Measurements from ENCODE around the gene WFIKKN2.
"Not testable (repeated sequence)": the region's sequence is repeated elsewhere in the genome, so short reads cannot be mapped to it uniquely, and the experiment has no call there.

WFIKKN2 gene

GRCh38 chr17:50800196-50800700 lies 35.1 kb upstream of the WFIKKN2 start:
- no peaks in the 10 kb centered on the region for H3K4me1 ChIP-seq (ENCODE audit: insufficient read depth, low read length)

DNA sequence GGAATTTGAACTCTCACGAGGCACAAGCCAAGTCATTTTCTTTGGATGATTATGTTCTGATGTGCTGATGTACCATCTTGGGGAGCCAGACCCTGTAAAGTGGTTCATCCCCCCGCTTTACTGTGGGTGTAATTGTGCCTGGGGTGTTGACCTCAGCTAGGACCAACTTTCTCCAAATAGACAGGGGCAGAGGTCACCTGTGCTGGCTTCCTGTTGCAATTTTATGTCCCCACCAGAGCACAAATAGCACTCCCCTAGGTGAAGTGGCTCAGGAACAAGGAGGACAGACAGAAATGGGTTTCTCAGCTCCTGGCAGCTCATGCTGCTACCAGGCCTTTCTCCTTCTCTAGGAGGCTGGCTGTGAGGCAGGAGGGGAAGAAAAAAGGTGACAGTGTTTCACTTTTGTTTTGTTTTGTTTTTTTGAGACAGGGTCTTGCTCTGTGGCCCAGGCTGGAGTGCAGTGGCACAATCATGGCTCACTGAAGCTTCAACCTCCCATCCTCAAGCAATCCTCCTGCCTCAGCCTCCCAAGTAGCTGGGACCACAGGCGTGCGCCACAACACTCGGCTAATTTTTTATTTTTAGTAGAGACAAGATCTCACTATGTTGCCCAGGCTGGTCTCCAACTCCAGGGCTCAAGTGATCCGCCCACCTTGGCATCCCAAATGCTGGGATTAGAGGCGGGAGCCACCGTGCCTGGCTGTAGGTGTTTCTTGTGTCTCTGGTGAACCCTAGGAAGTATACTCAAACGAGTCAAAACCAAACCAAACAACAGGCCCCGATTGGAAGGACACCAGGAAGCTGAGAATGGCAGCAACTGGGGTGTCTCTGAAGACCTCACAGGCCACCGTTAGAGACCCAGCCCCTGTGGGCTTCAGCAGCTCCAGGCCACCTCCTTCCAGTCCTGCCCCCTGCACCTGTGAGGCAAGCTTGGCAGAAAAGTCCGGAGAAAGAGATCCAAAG lies 32.5 kb upstream of the WFIKKN2 start:
- H3K27me3 ChIP-seq (ENCODE audit: control insufficient read depth in 1 of 2, insufficient read depth in 2 of 2, low read length in 2 of 2): no peaks in the 10 kb centered on the region
- no peak overlapping the region for H3K27ac ChIP-seq (ENCODE audit: low read depth, low read length)
- no peaks in the 10 kb centered on the region for H3K9me3 ChIP-seq (ENCODE audit: low read length)
- H3K4me3 ChIP-seq (ENCODE audit: low read depth in 1 of 2, low read length in 2 of 2): no peak overlapping the region
- no peaks in the 10 kb centered on the region for H3K36me3 ChIP-seq (ENCODE audit: insufficient read depth, low read length)
- no peak overlapping the region for H3K9ac ChIP-seq (ENCODE audit: low read length)
- no peaks in the 10 kb centered on the region for H3K4me1 ChIP-seq (ENCODE audit: insufficient read depth, low read length)

More at GRCh38 chr17:50800196-50800700, 35.1 kb upstream of the WFIKKN2 start:
- H3K4me3 ChIP-seq (ENCODE audit: low read depth in 1 of 2, low read length in 2 of 2): no peak overlapping the region
- H3K27me3 ChIP-seq (ENCODE audit: control insufficient read depth in 1 of 2, insufficient read depth in 2 of 2, low read length in 2 of 2): no peaks in the 10 kb centered on the region
- no peak overlapping the region for H3K9ac ChIP-seq (ENCODE audit: low read length)
- no peaks in the 10 kb centered on the region for H3K36me3 ChIP-seq (ENCODE audit: insufficient read depth, low read length)
- H3K27ac ChIP-seq (ENCODE audit: low read depth, low read length): no peak overlapping the region
- H3K9me3 ChIP-seq (ENCODE audit: low read length): no peaks in the 10 kb centered on the region

GRCh38 chr17:50803676-50804075 lies 31.7 kb upstream of the WFIKKN2 start:
- Histone ChIP-seq H3K27me3 (ENCODE audit: control insufficient read depth in 1 of 2, insufficient read depth in 2 of 2, low read length in 2 of 2) (no peaks in the 10 kb centered on the region), H3K9ac (ENCODE audit: low read length) (no peak overlapping the region), H3K9me3 (ENCODE audit: low read length) (no peaks in the 10 kb centered on the region), H3K4me3 (ENCODE audit: low read depth in 1 of 2, low read length in 2 of 2) (no peak overlapping the region), H3K36me3 (ENCODE audit: insufficient read depth, low read length) (no peaks in the 10 kb centered on the region), H3K4me1 (ENCODE audit: insufficient read depth, low read length) (no peaks in the 10 kb centered on the region), H3K27ac (ENCODE audit: low read depth, low read length) (no peak overlapping the region)

GRCh38 chr17:50804749-50805475 lies 30.5 kb upstream of the WFIKKN2 start:
- H3K9ac ChIP-seq (ENCODE audit: low read length); H3K27me3 ChIP-seq (ENCODE audit: control insufficient read depth in 1 of 2, insufficient read depth in 2 of 2, low read length in 2 of 2): not testable (repeated sequence)

DNA sequence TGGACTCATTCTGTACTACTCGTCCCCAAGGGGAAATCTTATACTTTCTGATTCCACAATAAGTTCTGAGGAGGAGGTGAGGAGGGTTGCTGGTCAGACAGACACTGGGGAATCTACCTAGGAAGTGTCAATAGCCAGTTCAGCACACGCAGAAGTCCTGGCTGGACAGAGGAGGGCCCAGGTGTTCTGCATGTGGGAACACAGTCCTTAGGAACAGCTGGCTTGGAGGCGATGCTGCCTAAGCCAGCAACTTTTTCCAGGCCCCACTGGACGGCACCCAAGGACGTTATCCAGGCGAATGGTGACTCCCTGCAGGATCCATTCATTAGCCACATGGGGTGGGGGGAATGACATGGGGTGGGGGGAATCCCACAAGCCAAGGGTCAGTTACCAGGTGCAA lies 29.9 kb upstream of the WFIKKN2 start:
- H3K4me3 ChIP-seq (ENCODE audit: low read depth in 1 of 2, low read length in 2 of 2): no peak overlapping the region
- no peaks in the 10 kb centered on the region for H3K4me1 ChIP-seq (ENCODE audit: insufficient read depth, low read length)
- no peaks in the 10 kb centered on the region for H3K9me3 ChIP-seq (ENCODE audit: low read length)
- no peaks in the 10 kb centered on the region for H3K36me3 ChIP-seq (ENCODE audit: insufficient read depth, low read length)
- no peak overlapping the region for H3K9ac ChIP-seq (ENCODE audit: low read length)
- no peak overlapping the region for H3K27ac ChIP-seq (ENCODE audit: low read depth, low read length)
- no peaks in the 10 kb centered on the region for H3K27me3 ChIP-seq (ENCODE audit: control insufficient read depth in 1 of 2, insufficient read depth in 2 of 2, low read length in 2 of 2)

More at GRCh38 chr17:50804749-50805475, 30.5 kb upstream of the WFIKKN2 start:
- not testable (repeated sequence) for H3K36me3 ChIP-seq (ENCODE audit: insufficient read depth, low read length); H3K4me1 ChIP-seq (ENCODE audit: insufficient read depth, low read length); H3K27ac ChIP-seq (ENCODE audit: low read depth, low read length); H3K9me3 ChIP-seq (ENCODE audit: low read length); H3K4me3 ChIP-seq (ENCODE audit: low read depth in 1 of 2, low read length in 2 of 2)

DNA sequence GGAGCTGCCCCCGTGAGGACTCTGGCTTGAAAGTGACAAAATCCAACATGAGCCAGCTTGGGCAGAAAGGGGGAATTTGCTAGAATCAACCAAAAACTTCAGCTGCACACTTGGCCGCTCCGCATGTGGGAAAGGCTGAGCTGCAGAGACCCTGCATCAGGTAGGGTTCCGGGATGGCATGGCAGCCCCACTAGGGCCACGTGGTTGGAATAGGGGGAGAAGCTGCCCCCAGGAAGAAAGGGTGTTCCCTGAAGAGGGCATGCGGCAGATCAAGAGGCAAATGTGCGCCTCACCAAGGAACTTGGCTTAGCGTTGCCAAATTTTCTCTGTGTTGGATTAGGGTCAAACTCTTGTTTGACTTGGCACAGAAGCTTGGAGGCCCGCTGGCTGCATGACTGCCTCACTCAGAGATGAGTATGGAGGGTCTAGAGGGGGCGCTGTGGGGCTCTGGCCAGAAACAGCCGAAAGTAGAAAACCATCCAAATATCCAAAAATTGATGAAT lies 29.2 kb upstream of the WFIKKN2 start:
- H3K9me3 ChIP-seq (ENCODE audit: low read length): no peaks in the 10 kb centered on the region
- no peaks in the 10 kb centered on the region for H3K36me3 ChIP-seq (ENCODE audit: insufficient read depth, low read length)
- H3K9ac ChIP-seq (ENCODE audit: low read length): no peak overlapping the region
- H3K4me3 ChIP-seq (ENCODE audit: low read depth in 1 of 2, low read length in 2 of 2): no peak overlapping the region
- no peak overlapping the region for H3K27ac ChIP-seq (ENCODE audit: low read depth, low read length)
- H3K27me3 ChIP-seq (ENCODE audit: control insufficient read depth in 1 of 2, insufficient read depth in 2 of 2, low read length in 2 of 2): no peaks in the 10 kb centered on the region
- H3K4me1 ChIP-seq (ENCODE audit: insufficient read depth, low read length): no peaks in the 10 kb centered on the region

DNA sequence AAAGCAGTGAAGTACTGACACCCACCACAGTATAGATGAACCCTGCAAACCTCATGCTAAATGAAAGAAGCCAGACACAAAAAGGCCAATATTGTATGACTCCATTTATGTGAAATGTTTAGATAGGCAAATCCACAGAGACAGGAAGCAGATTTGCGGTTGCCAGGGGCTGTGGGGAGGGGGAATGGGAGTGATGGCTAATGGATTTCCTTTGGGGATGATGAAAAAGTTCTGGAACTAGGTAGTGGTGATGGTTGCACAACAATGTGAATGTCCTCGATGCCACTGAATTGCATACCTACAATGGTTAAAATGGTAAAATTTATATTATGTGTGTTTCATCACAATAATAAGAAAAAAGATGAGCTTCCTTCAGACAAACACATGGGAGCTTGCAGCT lies 28.4 kb upstream of the WFIKKN2 start:
- Histone ChIP-seq H3K27ac (ENCODE audit: low read depth, low read length) (no peak overlapping the region), H3K4me1 (ENCODE audit: insufficient read depth, low read length) (no peaks in the 10 kb centered on the region), H3K9me3 (ENCODE audit: low read length) (no peaks in the 10 kb centered on the region), H3K4me3 (ENCODE audit: low read depth in 1 of 2, low read length in 2 of 2) (no peak overlapping the region), H3K36me3 (ENCODE audit: insufficient read depth, low read length) (no peaks in the 10 kb centered on the region), H3K27me3 (ENCODE audit: control insufficient read depth in 1 of 2, insufficient read depth in 2 of 2, low read length in 2 of 2) (no peaks in the 10 kb centered on the region), H3K9ac (ENCODE audit: low read length) (no peak overlapping the region)

GRCh38 chr17:50807675-50808074 lies 27.7 kb upstream of the WFIKKN2 start:
- no peaks in the 10 kb centered on the region for H3K9me3 ChIP-seq (ENCODE audit: low read length)
- no peak overlapping the region for H3K27ac ChIP-seq (ENCODE audit: low read depth, low read length)
- no peak overlapping the region for H3K9ac ChIP-seq (ENCODE audit: low read length)
- H3K36me3 ChIP-seq (ENCODE audit: insufficient read depth, low read length): no peaks in the 10 kb centered on the region
- H3K27me3 ChIP-seq (ENCODE audit: control insufficient read depth in 1 of 2, insufficient read depth in 2 of 2, low read length in 2 of 2): no peaks in the 10 kb centered on the region
- H3K4me3 ChIP-seq (ENCODE audit: low read depth in 1 of 2, low read length in 2 of 2): no peak overlapping the region
- H3K4me1 ChIP-seq (ENCODE audit: insufficient read depth, low read length): no peaks in the 10 kb centered on the region

- Histone ChIP-seq H3K36me3 (ENCODE audit: insufficient read depth, low read length) (no peaks in the 10 kb centered on the region), H3K27me3 (ENCODE audit: control insufficient read depth in 1 of 2, insufficient read depth in 2 of 2, low read length in 2 of 2) (no peaks in the 10 kb centered on the region), H3K9ac (ENCODE audit: low read length) (no peak overlapping the region), H3K4me3 (ENCODE audit: low read depth in 1 of 2, low read length in 2 of 2) (no peak overlapping the region), H3K9me3 (ENCODE audit: low read length) (no peaks in the 10 kb centered on the region), H3K27ac (ENCODE audit: low read depth, low read length) (no peak overlapping the region), H3K4me1 (ENCODE audit: insufficient read depth, low read length) (no peaks in the 10 kb centered on the region)
Measured at GRCh38 chr17:50808413-50808812, 27.0 kb upstream of the WFIKKN2 start.

DNA sequence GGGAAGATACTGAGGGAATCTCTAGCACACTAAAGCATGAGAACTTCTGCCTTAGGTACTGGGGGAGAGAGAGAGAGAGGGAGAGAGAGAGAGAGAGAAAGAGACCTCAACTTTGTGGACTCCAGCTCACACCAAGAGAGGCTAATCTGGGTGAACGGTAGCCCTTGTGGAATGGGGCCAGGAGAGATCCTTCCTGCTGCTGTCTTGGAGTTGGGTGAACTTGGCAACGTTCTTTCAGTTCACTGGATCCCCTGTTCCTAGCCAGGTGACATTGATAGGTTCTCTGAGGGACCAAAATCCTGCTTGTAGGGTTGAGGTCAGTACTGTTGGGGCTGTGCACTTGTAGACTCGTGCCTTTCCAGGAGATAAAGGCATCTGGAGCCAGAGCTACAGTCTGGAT lies 26.5 kb upstream of the WFIKKN2 start:
- H3K27me3 ChIP-seq (ENCODE audit: control insufficient read depth in 1 of 2, insufficient read depth in 2 of 2, low read length in 2 of 2): no peaks in the 10 kb centered on the region
- no peak overlapping the region for H3K27ac ChIP-seq (ENCODE audit: low read depth, low read length)
- no peak overlapping the region for H3K9ac ChIP-seq (ENCODE audit: low read length)
- no peaks in the 10 kb centered on the region for H3K4me1 ChIP-seq (ENCODE audit: insufficient read depth, low read length)
- no peaks in the 10 kb centered on the region for H3K36me3 ChIP-seq (ENCODE audit: insufficient read depth, low read length)
- H3K9me3 ChIP-seq (ENCODE audit: low read length): no peaks in the 10 kb centered on the region
- H3K4me3 ChIP-seq (ENCODE audit: low read depth in 1 of 2, low read length in 2 of 2): no peak overlapping the region

GRCh38 chr17:50813583-50813982 lies 21.8 kb upstream of the WFIKKN2 start:
- no peak overlapping the region for H3K27ac ChIP-seq (ENCODE audit: low read depth, low read length)
- no peaks in the 10 kb centered on the region for H3K27me3 ChIP-seq (ENCODE audit: control insufficient read depth in 1 of 2, insufficient read depth in 2 of 2, low read length in 2 of 2)
- H3K4me3 ChIP-seq (ENCODE audit: low read depth in 1 of 2, low read length in 2 of 2): no peak overlapping the region
- no peak overlapping the region for H3K9ac ChIP-seq (ENCODE audit: low read length)
- H3K9me3 ChIP-seq (ENCODE audit: low read length): no peaks in the 10 kb centered on the region
- H3K4me1 ChIP-seq (ENCODE audit: insufficient read depth, low read length): peaks cover 5% of the 10 kb centered on the region
- H3K36me3 ChIP-seq (ENCODE audit: insufficient read depth, low read length): no peaks in the 10 kb centered on the region
